HG02571 (cell line): ENCODE measurements around the gene SORD.
"Not testable (repeated sequence)": the region's sequence is repeated elsewhere in the genome, so short reads cannot be mapped to it uniquely, and the experiment has no call there.

Experiments
- ATAC-seq: cut with Tn5 transposase; IDR thresholded peaks from one replicate; pipeline ENCODE4 v1.9.1; 2021; ENCODE audit warnings: mild to moderate bottlenecking, moderate library complexity; ENCODE audit not compliant: unreplicated experiment

Gene SORD

GRCh38 chr15:45023659-45024225, 747 bp downstream of the SORD start:
- ATAC-seq = no peak

GRCh38 chr15:45024649-45025048, 1.7 kb downstream of the SORD start:
- not testable (repeated sequence) for ATAC-seq

DNA sequence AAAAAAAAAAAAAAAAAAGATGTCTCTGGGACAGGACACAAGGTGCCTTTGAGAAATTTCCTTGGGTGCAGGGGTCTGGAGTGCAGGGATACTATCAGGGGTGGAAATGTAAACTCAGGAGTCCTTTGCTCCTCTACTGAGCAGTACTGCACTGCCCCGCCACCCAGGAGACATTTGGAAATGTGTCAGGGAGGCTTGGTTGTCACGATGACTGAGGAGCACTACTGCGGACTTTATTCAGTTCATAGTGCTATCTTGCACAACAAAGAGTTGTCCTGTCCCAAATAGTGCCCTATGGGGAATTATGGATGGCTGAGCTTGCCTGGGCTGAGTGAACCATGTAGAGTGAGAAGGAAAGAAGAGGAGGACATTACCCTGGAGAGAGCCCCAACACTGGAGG, 2.6 kb downstream of the SORD start:
- ATAC-seq = not testable (repeated sequence)

- no peak for ATAC-seq
Measured at GRCh38 chr15:45026651-45027190, 3.7 kb downstream of the SORD start.

GRCh38 chr15:45027220-45027619, 4.2 kb downstream of the SORD start:
- ATAC-seq = no peak

DNA sequence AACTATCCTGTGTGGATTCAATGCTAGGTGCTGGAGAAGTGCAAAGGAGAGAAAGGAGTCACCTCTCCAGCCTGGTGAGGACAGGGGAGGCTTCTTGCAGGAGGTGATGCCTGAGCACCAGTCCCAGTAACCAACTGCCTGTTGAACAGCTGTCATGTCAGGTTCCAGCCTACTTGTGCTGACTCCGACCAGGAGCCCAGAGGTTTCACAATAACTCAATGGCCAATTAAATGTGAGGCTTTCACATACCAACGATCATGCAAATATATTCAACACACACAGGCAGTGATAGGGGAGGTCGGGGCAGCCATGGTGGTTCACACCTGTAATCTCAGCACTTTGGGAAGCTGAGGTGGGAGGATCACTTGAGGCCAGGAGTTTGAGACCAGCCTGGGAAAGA, 7.7 kb downstream of the SORD start:
- no peak for ATAC-seq

DNA sequence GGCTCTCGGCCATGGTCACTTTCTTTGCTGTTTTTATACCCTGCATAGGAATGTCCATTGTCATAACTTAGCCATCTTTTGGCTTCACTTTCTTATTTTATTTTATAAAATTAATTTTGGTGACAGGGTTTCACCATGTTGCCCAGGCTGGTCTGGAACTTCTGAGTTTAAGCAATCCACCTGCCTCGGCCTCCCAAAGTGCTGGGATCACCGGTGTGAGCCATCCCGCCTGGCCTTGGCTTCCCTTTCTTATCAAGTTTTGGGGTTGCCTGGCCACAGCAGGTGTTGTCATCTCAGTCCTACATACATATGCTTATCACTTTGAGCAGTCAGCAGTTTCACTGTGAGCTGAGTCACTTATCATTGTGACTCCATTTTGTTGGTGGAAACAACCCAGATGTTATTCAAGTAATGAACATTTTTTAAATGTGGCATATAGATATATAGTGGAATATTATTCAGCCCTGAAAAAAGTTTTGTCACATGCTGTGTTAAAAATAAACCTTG, 8.6 kb downstream of the SORD start:
- ATAC-seq = not testable (repeated sequence)

DNA sequence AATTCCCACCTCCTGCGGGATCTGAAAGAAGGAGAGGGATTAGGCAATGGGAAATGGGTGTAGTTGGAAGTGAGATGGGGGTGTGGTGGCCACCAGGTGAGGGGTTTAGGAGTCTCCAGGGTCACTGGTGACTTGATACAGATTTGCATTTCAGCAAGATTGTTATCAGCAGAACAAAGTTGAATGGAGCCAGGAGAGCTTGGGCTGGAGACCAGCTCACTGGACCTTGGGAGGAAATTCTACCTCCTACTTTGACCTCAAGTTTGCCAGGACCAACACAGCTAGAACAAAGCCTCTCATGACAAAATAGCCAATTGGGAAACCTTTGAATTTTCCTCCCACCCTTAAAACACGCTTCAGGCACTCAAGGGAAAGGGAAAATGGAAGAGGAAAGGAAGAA, 9.5 kb downstream of the SORD start:
- ATAC-seq = not testable (repeated sequence)

- ATAC-seq = not testable (repeated sequence)
Measured at GRCh38 chr15:45034087-45034486, 11.1 kb downstream of the SORD start.

GRCh38 chr15:45034600-45035375, 11.8 kb downstream of the SORD start:
- not testable (repeated sequence) for ATAC-seq

GRCh38 chr15:45036812-45037781, 14.1 kb downstream of the SORD start:
- not testable (repeated sequence) for ATAC-seq

DNA sequence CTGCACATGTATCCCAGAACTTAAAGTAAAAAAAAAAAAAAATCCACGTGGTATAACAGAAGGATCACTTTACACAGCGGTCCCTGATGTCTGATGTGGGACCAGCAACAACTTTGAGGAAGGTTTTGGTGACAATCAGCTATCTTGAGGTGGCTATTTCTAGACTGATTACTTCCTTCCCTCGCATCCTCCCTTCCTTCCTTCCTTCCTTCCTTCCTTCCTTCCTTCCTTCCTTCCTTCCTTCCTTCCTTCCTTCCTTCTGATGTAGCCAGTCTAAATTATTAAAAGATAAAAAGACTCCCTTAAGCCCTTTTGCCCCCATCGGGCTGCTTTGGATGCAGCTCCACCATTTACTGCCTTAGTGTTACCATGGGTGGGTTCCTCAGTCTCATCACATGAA, 14.9 kb downstream of the SORD start:
- no peak for ATAC-seq

DNA sequence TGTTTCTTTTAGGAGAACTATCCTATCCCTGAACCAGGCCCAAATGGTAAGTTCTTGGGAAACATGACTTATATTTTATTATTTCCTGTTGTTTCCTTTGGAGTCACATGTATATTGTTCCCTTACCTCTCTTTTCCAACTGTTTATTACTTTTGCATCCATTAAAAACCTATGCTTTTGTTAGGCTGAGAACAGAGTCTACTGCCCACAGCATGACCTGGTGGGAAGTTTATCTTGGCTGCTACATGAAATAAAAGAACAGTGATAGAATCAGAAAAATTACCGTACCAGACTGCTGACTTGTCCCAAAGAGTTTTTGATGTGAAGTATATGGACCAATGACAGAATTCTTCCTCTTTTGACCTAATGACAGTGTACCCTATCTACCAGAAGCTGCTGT, 17.4 kb downstream of the SORD start:
- ATAC-seq = not testable (repeated sequence)

- ATAC-seq = not testable (repeated sequence)
Measured at GRCh38 chr15:45041538-45041937, 18.5 kb downstream of the SORD start.

GRCh38 chr15:45042859-45043258, 19.9 kb downstream of the SORD start:
- ATAC-seq = not testable (repeated sequence)

- not testable (repeated sequence) for ATAC-seq
Measured at GRCh38 chr15:45044270-45044669, 21.3 kb downstream of the SORD start.

DNA sequence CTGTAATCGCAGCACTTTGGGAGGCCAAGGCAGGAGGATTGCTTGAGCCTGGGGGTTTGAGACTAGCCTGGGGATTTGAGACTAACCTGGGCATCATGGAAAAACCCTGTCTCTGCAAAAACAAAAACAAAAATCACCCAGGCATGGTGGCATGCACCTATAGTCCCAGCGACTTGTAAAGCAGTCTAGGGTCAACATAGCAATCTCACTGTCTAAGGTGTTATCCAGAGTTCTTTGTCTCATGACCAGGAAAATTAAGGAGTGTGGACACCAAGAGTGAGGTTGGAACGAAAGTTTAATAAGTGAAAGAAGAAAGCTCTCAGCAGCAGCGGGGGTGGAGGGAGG, 25.4 kb downstream of the SORD start:
- ATAC-seq = not testable (repeated sequence)

GRCh38 chr15:45048794-45049631, 26.0 kb downstream of the SORD start:
- no peak for ATAC-seq

DNA sequence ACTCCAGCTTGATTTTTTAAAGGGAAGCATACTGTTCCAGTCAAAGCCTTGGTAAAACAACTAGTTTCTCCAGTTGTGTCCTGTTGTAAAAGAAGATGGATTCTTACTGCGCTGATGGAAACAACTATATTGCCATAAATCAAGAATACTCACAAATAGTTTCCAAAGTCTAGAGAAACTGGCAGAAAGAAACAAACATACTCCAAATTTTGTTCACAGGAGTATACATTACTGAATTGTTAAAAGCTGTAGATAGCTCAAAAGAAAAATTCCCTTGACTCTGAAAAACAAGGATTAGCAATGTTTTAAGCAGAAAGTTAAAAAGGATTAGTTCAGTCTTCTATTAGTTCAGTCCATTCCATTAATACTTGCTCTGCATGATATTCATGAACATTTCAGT, 27.6 kb downstream of the SORD start:
- ATAC-seq = no peak

- ATAC-seq = not testable (repeated sequence)
Measured at GRCh38 chr15:45052676-45053075, 29.7 kb downstream of the SORD start.
